Mesothelial cell of epicardium (in vitro differentiated cells): ENCODE results near the gene ERGIC3. TPM values are rescaled to one million over a fixed set of nuclear protein-coding genes. Genes with fewer than 3 reads are reported as not detected.

Experiments used
- DNase-seq, 2 experiments: peaks; one replicate each; pipeline ENCODE4 v3.0.0; 2021; ENCODE audit warnings: low spot score in 2 of 2; ENCODE audit not compliant: unreplicated experiment in 2 of 2
- H3K27ac Mint-ChIP-seq: 2 replicates; pipeline ENCODE4 v1.8.0; 2021; ENCODE audit warnings: mixed read lengths
- H3K27me3 Mint-ChIP-seq: 2 replicates; pipeline ENCODE4 v1.8.0; 2021; ENCODE audit warnings: low read depth, mixed read lengths
- H3K36me3 Mint-ChIP-seq: 2 replicates; pipeline ENCODE4 v1.8.0; 2021; ENCODE audit warnings: mixed read lengths
- H3K4me1 Mint-ChIP-seq: 2 replicates; pipeline ENCODE4 v1.8.0; 2021; ENCODE audit warnings: mixed read lengths
- H3K4me3 Mint-ChIP-seq: 2 replicates; pipeline ENCODE4 v1.8.0; 2021; ENCODE audit warnings: mild to moderate bottlenecking, moderate library complexity, mixed read lengths
- H3K9me3 Mint-ChIP-seq: 2 replicates; pipeline ENCODE4 v1.8.0; 2021; ENCODE audit warnings: mixed read lengths
- CTCF ChIP-seq: fragments of 200-600 bp; sonication (generic); IDR thresholded peaks from one replicate; pipeline ENCODE4 v1.5.0; 2021; ENCODE audit warnings: antibody characterized with exemption; ENCODE audit not compliant: unreplicated experiment
- total RNA-seq: library from RNA; stranded (reverse); gene quantifications from 3 replicates; pipeline ENCODE4 v1.2.1, GENCODE V29; 2021

The ERGIC3 gene
- total RNA-seq, 1 donor from 2014 or later = 255 TPM

GRCh38 chr20:35562541-35563110 lies 20.7 kb downstream of the ERGIC3 start:
- no peak for TF ChIP-seq CTCF
- H3K27me3 Mint-ChIP-seq = no peaks in the 10 kb centered on the region
- no peak overlapping the region for H3K27ac Mint-ChIP-seq
- DNase-seq = no peak
- H3K4me3 Mint-ChIP-seq = no peak overlapping the region
- H3K36me3 Mint-ChIP-seq = peaks cover 8% of the 10 kb centered on the region
- no peaks in the 10 kb centered on the region for H3K4me1 Mint-ChIP-seq
- no peaks in the 10 kb centered on the region for H3K9me3 Mint-ChIP-seq

GRCh38 chr20:35563834-35564233 lies 22.0 kb downstream of the ERGIC3 start:
- no peak for DNase-seq
- Mint-ChIP-seq H3K4me1 (no peaks in the 10 kb centered on the region), H3K4me3 (no peak overlapping the region), H3K27me3 (no peaks in the 10 kb centered on the region), H3K27ac (no peak overlapping the region), H3K9me3 (no peaks in the 10 kb centered on the region), H3K36me3 (no peaks in the 10 kb centered on the region)
- no peak for TF ChIP-seq CTCF

- DNase-seq = no peak
- no peaks in the 10 kb centered on the region for H3K4me1 Mint-ChIP-seq
- H3K36me3 Mint-ChIP-seq = no peaks in the 10 kb centered on the region
- H3K27ac Mint-ChIP-seq = no peak overlapping the region
- no peaks in the 10 kb centered on the region for H3K27me3 Mint-ChIP-seq
- no peak overlapping the region for H3K4me3 Mint-ChIP-seq
- TF ChIP-seq CTCF = no peak
- no peaks in the 10 kb centered on the region for H3K9me3 Mint-ChIP-seq
Measured at GRCh38 chr20:35564905-35565304, 23.0 kb downstream of the ERGIC3 start.

- Mint-ChIP-seq H3K36me3 (peaks cover 2% of the 10 kb centered on the region), H3K9me3 (peaks cover 4% of the 10 kb centered on the region), H3K4me3 (no peak overlapping the region), H3K4me1 (no peaks in the 10 kb centered on the region), H3K27ac (no peak overlapping the region), H3K27me3 (peaks cover 2% of the 10 kb centered on the region)
- DNase-seq = no peak
- TF ChIP-seq CTCF = no peak
Measured at GRCh38 chr20:35568645-35569044, 26.8 kb downstream of the ERGIC3 start.

- H3K27ac Mint-ChIP-seq = no peak overlapping the region
Measured at GRCh38 chr20:35571555-35571954, 29.7 kb downstream of the ERGIC3 start.

More at GRCh38 chr20:35571555-35571954, 29.7 kb downstream of the ERGIC3 start:
- Mint-ChIP-seq H3K4me3 (no peak overlapping the region), H3K4me1 (no peaks in the 10 kb centered on the region), H3K9me3 (peaks cover 12% of the 10 kb centered on the region), H3K27me3 (peaks cover 2% of the 10 kb centered on the region), H3K36me3 (peaks cover 2% of the 10 kb centered on the region)
- no peak for DNase-seq
- TF ChIP-seq CTCF = no peak
